Gastrocnemius medialis (tissue), 4 donors: Measurements from ENCODE around the gene CSGALNACT2. TPM values are rescaled to one million over a fixed set of nuclear protein-coding genes. Genes with fewer than 3 reads are reported as not detected.

Experiments used
- ATAC-seq, 2 donors: fragments of 150-250 bp; one replicate each; pipeline ENCODE4 v1.9.1; 2016
- DNase-seq, 2 donors: peaks; one replicate each; pipeline ENCODE4 v3.0.0-alpha.2; 2019
- H3K27ac ChIP-seq, 4 donors: fragments of 200-600 bp; sonication (generic); 1 replicate in 1 of 4; 2 replicates in 3 of 4; pipeline ENCODE4 v1.5.1; 2016 to 2018; ENCODE audit warnings: mild to moderate bottlenecking in 2 of 4, moderate library complexity in 1 of 4
- H3K27me3 ChIP-seq, 3 donors: fragments of 200-600 bp; sonication (generic) in 2 of 3; 1 replicate in 1 of 3; 2 replicates in 2 of 3; pipeline versions ENCODE4 v1.5.1 to v1.6.0; 2016 to 2019; ENCODE audit warnings: mild to moderate bottlenecking in 1 of 3, moderate library complexity in 1 of 3
- H3K36me3 ChIP-seq, 2 donors: fragments of 200-600 bp; sonication (generic) in 1 of 2; one replicate each; pipeline ENCODE4 v1.5.1; 2017 to 2018
- H3K4me1 ChIP-seq, 2 donors: fragments of 200-600 bp; sonication (generic) in 1 of 2; one replicate each; pipeline ENCODE4 v1.5.1; 2016 to 2017; ENCODE audit warnings: mild to moderate bottlenecking in 2 of 2
- H3K4me3 ChIP-seq, 4 donors: fragments of 200-600 bp; sonication (generic) in 3 of 4; 1 replicate in 1 of 4; 2 replicates in 3 of 4; pipeline ENCODE4 v1.5.1; 2016 to 2019; ENCODE audit warnings: mild to moderate bottlenecking in 2 of 4
- H3K9me3 ChIP-seq, 3 donors: fragments of 200-600 bp; sonication (generic) in 2 of 3; 1 replicate in 1 of 3; 2 replicates in 2 of 3; pipeline ENCODE4 v1.5.1; 2016 to 2019
- CTCF ChIP-seq, 5 experiments: fragments of 450-650 bp in 3 of 5; fragments of 200-600 bp in 2 of 5; sonication (generic) in 2 of 5; IDR thresholded peaks in 4 of 5; conservative IDR thresholded peaks in 1 of 5; 1 replicate in 4 of 5; 2 replicates in 1 of 5; pipeline ENCODE4 v1.5.1; 2016 to 2019; ENCODE audit warnings: antibody characterized with exemption in 5 of 5, mild to moderate bottlenecking in 3 of 5, moderate library complexity in 3 of 5
- POLR2A ChIP-seq, 2 donors: fragments of 450-650 bp; IDR thresholded peaks; one replicate each; pipeline ENCODE4 v1.6.1; 2017; ENCODE audit warnings: antibody characterized with exemption in 2 of 2, mild to moderate bottlenecking in 2 of 2, moderate library complexity in 2 of 2
- in situ Hi-C, 4 donors: fragments of 200-750 bp; cut with MboI; loops; one replicate each; pipeline versions ENCODE4 v1.15.0 to v1.8.0; 2017; ENCODE audit warnings: low sequenced_read_pairs in 4 of 4
- intact Hi-C: fragments of 100-400 bp; cut with DNase I; formaldehyde crosslinking; loops from one replicate; pipeline ENCODE4 v1.15.1; 2023; ENCODE audit warnings: low total_unique reads
- total RNA-seq, 4 donors: library from RNA; depleted of rRNA; stranded (reverse); fragments of >200 nt; gene quantifications; one replicate each; pipeline versions ENCODE4 v1.1.0 to v1.2.3, GENCODE V29; 2016

The CSGALNACT2 gene
- total RNA-seq, 4 donors from 2014 or later: 12.3 to 17.3 (median 14.1) TPM

- H3K36me3 ChIP-seq: no peaks in the 10 kb centered on the region
- no peaks in the 10 kb centered on the region for H3K9me3 ChIP-seq
- in situ Hi-C loops (loop anchor here in 1 of 4 donors (25.0 kb wide), 2 partner anchors 249 to 349 kb away; no protein-coding TSS in a partner anchor), intact Hi-C loops (no loop called here)
- no peak for ATAC-seq
- no peaks in the 10 kb centered on the region for H3K27me3 ChIP-seq
- no peak for DNase-seq
- H3K27ac ChIP-seq: no peak overlapping the region
- no peak overlapping the region for H3K4me3 ChIP-seq
- no peaks in the 10 kb centered on the region for H3K4me1 ChIP-seq
- TF ChIP-seq POLR2A (IDR thresholded peaks at IDR 0.05) (no peak), CTCF (IDR thresholded peaks at IDR 0.05 in 4 of 5, conservative IDR thresholded peaks at IDR 0.05 in 1 of 5) (no peak)
These were observed 27.1 kb upstream of the CSGALNACT2 start for GRCh38 chr10:43111101-43111500.

DNA sequence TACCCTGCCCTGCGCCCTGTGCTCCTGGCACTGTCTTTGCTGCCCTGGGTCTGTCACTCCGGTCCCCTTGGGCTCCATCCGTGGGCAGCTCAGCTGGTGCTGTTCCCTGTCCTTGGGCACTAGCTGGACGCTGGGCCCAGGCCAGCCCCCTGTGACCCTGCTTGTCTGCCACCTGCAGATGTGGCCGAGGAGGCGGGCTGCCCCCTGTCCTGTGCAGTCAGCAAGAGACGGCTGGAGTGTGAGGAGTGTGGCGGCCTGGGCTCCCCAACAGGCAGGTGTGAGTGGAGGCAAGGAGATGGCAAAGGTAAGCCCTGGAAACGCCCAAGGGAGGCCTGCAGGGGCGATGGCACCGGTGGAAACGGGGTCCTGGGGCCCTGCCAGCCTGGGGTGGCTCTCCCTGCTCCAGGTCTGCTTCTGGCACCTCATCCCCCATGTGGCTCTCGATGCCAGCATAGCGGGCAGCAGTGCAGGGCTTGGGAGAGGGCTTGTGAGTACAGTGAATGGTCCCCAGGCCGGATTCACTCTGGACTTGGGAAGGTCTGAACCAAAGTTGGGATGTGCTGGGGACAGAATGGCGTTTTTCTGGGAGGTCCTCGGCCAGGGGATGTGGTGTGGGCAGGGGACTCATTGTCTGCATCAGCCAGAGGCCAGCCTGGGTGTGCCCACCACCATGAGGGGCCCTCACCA, 26.2 kb upstream of the CSGALNACT2 start:
- Histone ChIP-seq H3K4me3 (no peak overlapping the region), H3K9me3 (no peaks in the 10 kb centered on the region), H3K4me1 (no peaks in the 10 kb centered on the region), H3K27me3 (no peaks in the 10 kb centered on the region), H3K36me3 (no peaks in the 10 kb centered on the region), H3K27ac (no peak overlapping the region)
- in situ Hi-C loops: loop anchor here in 1 of 4 donors (25.0 kb wide), 2 partner anchors 250 to 350 kb away; no protein-coding TSS in a partner anchor
- TF ChIP-seq POLR2A (IDR thresholded peaks at IDR 0.05): no peak
- no peak for TF ChIP-seq CTCF (IDR thresholded peaks at IDR 0.05 in 4 of 5, conservative IDR thresholded peaks at IDR 0.05 in 1 of 5)
- ATAC-seq (no peak), DNase-seq (no peak)
- intact Hi-C loops: no loop called here

GRCh38 chr10:43112608-43112961, 25.7 kb upstream of the CSGALNACT2 start:
- in situ Hi-C loops (loop anchor here in 1 of 4 donors (25.0 kb wide), 2 partner anchors 250 to 350 kb away; no protein-coding TSS in a partner anchor), intact Hi-C loops (no loop called here)
- DNase-seq (no peak), ATAC-seq (no peak)
- Histone ChIP-seq H3K9me3 (no peaks in the 10 kb centered on the region), H3K27me3 (no peaks in the 10 kb centered on the region), H3K4me1 (no peaks in the 10 kb centered on the region), H3K4me3 (no peak overlapping the region), H3K36me3 (no peaks in the 10 kb centered on the region), H3K27ac (no peak overlapping the region)
- TF ChIP-seq CTCF (IDR thresholded peaks at IDR 0.05 in 4 of 5, conservative IDR thresholded peaks at IDR 0.05 in 1 of 5) (no peak), POLR2A (IDR thresholded peaks at IDR 0.05) (no peak)

DNA sequence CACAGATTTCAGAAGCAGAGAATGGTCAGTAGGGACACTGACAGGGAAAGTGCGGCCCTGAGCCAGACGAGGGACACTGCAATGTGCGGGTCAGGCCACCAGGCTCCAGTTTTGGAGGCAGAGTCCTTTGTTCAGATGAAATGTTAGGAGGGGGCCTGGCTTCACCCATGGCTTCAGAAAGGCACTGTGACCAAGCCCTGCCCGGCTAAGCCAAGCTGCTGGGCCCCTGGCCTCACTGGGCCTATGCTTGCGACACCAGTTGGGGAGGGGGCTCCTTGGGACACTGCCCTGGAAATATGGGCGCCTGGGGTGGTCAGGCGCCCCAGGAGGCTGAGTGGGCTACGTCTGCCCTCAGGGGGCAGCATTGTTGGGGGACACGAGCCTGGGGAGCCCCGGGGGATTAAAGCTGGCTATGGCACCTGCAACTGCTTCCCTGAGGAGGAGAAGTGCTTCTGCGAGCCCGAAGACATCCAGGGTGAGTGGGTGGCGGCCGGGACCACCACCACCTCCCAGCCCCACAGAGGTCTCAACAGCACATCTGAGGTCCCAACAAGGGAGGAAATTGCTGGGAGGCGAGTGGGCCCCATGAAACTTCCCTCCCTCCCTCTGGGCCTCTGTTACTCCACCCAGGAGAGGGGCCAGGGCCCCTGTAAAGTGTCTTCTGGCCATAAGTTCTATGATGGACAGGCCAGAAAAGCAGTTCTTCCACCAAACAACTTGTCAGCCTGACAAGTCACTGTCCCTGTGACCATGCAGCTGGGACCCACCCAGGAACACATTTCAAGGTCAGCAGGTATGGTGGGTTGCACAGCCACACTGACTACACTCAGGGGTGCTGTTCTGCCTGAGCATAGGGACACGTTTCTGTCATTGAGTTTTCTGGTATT, 24.8 kb upstream of the CSGALNACT2 start:
- intact Hi-C loops: no loop called here
- H3K36me3 ChIP-seq: no peaks in the 10 kb centered on the region
- in situ Hi-C loops: loop anchor here in 1 of 4 donors (25.0 kb wide), 2 partner anchors 251 to 351 kb away; no protein-coding TSS in a partner anchor
- H3K27me3 ChIP-seq: no peaks in the 10 kb centered on the region
- DNase-seq (no peak), ATAC-seq (no peak)
- TF ChIP-seq CTCF (IDR thresholded peaks at IDR 0.05 in 4 of 5, conservative IDR thresholded peaks at IDR 0.05 in 1 of 5) (no peak), POLR2A (IDR thresholded peaks at IDR 0.05) (no peak)
- H3K9me3 ChIP-seq: no peaks in the 10 kb centered on the region
- no peaks in the 10 kb centered on the region for H3K4me1 ChIP-seq
- no peak overlapping the region for H3K4me3 ChIP-seq
- no peak overlapping the region for H3K27ac ChIP-seq
